Measurements from ENCODE around the gene GPATCH8.

GPATCH8 gene

DNA sequence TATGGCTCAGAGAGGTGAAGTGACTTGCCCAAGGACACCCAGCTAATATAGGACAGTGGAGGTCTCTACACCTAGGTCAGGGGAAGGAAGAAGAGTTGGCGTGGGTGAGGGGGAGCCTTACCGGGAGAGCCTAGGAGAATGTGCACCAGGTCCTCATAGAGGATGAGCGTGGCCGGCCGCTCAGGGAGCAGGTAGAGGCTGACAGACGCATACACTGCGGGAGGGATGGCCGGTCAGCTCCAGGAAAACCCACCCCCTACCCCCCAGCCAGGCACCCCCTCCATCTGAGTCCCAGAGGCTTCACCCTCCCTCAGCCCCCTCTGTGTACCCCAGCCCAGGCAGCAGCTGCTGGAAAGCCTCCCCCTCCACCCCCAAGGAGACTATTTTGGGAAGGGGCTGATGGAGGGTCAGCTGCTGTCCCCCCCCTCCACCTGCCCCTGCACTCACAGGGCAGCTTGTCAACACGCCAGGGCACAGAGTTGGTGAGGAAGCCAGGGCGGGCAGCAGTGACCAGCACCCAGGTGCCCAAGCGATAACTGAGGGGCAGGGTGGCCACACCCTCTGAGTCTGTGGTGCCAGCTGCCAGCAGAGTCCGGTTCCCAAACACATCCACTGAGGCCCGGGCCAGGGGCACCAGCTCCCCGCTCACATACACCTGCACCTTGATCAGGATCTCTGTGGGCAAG is 143.6 kb downstream of the GPATCH8 start:
- DNase-seq (ENCODE audit: low read depth): no peak
- no peak overlapping the region for H3K4me3 ChIP-seq (ENCODE audit: low read depth, low read length)
- TF ChIP-seq, protein P1, sequence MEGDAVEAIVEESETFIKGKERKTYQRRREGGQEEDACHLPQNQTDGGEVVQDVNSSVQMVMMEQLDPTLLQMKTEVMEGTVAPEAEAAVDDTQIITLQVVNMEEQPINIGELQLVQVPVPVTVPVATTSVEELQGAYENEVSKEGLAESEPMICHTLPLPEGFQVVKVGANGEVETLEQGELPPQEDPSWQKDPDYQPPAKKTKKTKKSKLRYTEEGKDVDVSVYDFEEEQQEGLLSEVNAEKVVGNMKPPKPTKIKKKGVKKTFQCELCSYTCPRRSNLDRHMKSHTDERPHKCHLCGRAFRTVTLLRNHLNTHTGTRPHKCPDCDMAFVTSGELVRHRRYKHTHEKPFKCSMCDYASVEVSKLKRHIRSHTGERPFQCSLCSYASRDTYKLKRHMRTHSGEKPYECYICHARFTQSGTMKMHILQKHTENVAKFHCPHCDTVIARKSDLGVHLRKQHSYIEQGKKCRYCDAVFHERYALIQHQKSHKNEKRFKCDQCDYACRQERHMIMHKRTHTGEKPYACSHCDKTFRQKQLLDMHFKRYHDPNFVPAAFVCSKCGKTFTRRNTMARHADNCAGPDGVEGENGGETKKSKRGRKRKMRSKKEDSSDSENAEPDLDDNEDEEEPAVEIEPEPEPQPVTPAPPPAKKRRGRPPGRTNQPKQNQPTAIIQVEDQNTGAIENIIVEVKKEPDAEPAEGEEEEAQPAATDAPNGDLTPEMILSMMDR (conservative IDR thresholded peaks at IDR 0.05; ENCODE audit: low read depth, low read length): no peak

DNA sequence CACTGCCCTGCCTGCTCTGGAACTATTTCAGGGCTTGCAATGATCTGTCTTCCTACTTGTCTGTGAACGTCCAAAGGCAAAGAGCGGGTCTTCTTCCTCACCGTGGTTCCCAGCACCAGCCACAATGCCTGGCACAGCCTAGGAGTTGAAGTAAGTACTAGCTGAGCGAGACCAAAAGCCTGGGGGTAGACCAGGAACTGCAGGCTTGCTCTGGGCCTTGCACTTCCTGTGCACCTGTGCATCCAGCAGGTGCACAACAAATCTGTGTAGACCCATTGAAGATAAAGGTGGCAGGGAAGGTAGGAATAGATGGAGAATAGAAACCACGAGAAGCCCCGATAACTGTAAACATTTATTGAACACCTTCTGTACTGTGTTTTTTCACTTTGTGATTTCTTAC is 144.2 kb downstream of the GPATCH8 start:
- no peak overlapping the region for H3K4me3 ChIP-seq (ENCODE audit: low read depth, low read length)
- TF ChIP-seq, protein P1 (conservative IDR thresholded peaks at IDR 0.05; ENCODE audit: low read depth, low read length): no peak
- DNase-seq (ENCODE audit: low read depth): no peak

DNA sequence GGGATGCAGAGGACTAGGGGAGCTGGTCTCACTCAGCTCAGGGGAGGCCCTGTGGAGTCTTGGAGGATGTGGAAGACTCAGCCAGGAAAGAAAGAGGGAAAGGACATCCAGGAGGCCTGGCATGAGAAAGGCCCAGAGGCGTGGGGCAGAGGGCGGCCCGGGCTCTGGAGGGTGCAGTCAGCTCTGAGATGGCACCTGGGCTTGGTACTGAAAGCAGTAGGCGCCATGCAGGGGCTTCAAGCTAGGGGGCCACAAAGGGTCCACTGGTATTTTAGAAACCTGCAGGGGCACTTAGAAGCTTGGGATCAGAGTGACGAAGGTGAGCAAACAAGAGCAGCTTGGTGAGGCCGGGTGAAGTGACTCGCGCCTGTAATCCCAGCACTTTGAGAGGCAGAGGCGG is 145.1 kb downstream of the GPATCH8 start:
- H3K4me3 ChIP-seq (ENCODE audit: low read depth, low read length): no peak overlapping the region
- no peak for DNase-seq (ENCODE audit: low read depth)
- TF ChIP-seq, protein P1 (conservative IDR thresholded peaks at IDR 0.05; ENCODE audit: low read depth, low read length): no peak

DNA sequence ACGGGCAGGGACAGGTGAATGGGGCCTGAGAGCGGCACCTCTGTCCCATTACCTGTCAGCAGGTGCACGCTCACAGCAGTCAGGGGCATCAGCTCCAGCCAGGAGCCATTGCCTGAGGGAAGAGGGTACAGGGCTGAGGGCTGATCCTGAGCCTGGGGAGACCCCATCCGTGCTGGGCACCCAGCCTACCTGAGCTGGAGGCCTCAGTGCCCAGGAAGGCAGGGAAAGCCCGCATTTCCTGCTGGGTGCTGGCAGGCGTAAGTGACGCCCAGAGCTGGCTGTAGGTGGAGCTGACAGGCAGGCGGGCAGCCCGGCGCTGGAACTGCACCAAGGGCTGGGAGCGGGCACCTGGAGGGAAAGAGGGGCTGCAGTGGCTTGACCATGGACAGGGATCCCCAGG is 147.0 kb downstream of the GPATCH8 start:
- no peak overlapping the region for H3K4me3 ChIP-seq (ENCODE audit: low read depth, low read length)
- TF ChIP-seq, protein P1 (conservative IDR thresholded peaks at IDR 0.05; ENCODE audit: low read depth, low read length): no peak
- DNase-seq (ENCODE audit: low read depth): no peak

DNA sequence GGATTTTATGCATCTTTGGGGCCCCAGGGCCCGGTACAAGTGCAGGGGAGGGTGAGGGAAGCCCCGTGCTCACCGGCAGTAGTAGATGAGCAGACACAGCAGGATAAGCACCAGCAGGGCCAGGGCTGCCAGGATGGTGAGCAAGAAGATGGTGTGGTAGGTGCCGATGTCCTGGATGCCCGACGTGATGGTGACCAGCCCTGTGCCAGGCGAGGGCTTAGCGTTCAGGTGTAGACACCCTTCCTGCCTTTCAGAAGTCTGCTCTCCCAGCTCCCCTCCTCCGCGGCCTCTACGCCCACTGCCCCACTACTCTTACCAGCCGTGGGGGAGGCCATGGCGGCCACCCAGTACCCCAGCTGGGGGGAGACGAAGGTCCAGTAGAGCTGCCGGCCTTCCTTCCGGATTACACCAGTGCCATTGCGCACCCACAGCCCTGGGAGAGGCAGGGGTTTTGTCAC is 147.5 kb downstream of the GPATCH8 start:
- DNase-seq (ENCODE audit: low read depth): no peak
- H3K4me3 ChIP-seq (ENCODE audit: low read depth, low read length): no peak overlapping the region
- TF ChIP-seq, protein P1 (conservative IDR thresholded peaks at IDR 0.05; ENCODE audit: low read depth, low read length): no peak

DNA sequence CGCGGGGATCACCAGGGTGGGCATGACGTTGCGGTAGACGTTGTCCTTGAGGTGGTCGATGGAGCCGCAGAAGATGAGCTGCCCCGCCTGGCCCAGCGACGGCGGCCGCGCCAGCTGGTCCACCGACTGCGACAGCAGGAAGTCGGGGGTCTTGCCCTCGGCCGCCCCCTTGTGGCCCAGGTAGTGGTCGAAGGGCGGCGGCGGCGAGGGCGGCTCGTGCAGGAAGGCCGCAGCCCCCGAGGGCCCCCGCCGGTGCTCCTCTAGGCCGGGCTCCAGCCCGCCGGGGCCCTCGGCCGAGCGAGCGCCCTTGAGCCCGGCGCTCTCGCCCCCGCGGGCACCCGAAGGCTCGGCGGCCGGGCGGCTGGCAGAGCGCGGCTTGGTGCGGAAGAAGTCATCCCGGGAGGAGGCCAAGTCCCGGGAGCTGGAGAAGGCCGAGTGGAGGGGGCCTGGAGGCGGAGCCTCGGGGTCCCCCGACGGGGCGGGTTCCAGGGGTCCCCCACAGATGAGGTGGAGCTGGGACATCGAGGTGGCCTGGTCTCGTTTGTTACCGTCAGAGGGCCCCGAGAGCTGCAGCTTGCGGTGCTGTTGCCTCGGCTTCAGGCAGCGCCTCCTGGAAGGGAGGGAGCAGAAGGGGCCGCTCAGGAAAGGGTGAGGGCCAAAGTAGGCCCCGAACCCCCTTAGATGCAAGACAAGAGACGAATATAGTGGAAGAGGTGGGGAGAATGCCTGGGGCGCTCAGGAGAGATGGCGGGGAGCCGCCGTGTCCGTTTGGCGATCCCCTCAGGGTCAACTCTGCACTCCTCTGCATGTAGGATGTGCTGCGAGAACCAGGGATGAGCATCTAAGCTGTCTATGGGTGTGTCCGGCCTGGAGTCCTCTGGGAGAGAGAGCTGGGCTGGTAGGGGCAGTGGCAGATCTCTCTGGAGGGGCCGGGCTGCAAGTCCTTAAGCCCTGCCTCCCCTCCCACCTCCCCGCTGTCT is 148.3 kb downstream of the GPATCH8 start:
- DNase-seq (ENCODE audit: low read depth): no peak
- H3K4me3 ChIP-seq (ENCODE audit: low read depth, low read length): no peak overlapping the region
- TF ChIP-seq, protein P1 (conservative IDR thresholded peaks at IDR 0.05; ENCODE audit: low read depth, low read length): no peak

All from choroid plexus epithelial cell (primary cell).